OCI-LY7 (cell line): Measurements from ENCODE around the gene CSNK1G2. TPM values are rescaled to one million over a fixed set of nuclear protein-coding genes. Genes with fewer than 3 reads are reported as not detected.

Experiments
- BruUV-seq: library from RNA; stranded (reverse); fragments of 400-500 nt; replicated peaks from 2 replicates; lab custom pipeline; 2021; lab: Mats Ljungman, UMichigan
- CTCF ChIA-PET: fragments of 300-600 bp; sonication (Branson Sonifier 250); formaldehyde crosslinking; loops from one replicate; lab custom pipeline; 2022; ENCODE audit warnings: antibody characterized with exemption; ENCODE audit not compliant: unreplicated experiment; lab: Charles Lee
- POLR2A ChIA-PET: fragments of 300-600 bp; sonication (Branson Sonifier 250); formaldehyde crosslinking; loops from one replicate; lab custom pipeline; 2022; ENCODE audit warnings: antibody characterized with exemption; lab: Charles Lee
- DNase-seq: peaks from one replicate; pipeline ENCODE4 v3.0.0-alpha.2; 2015; ENCODE audit warnings: low spot score
- H2AFZ ChIP-seq: fragments of 200-600 bp; sonication (generic), shearing (Covaris generic); 2 replicates; pipeline ENCODE4 v1.6.1; 2014; ENCODE audit warnings: mild to moderate bottlenecking, antibody characterized with exemption, low read length, moderate library complexity
- H3K27ac ChIP-seq: fragments of 200-600 bp; sonication (generic); 2 replicates; pipeline ENCODE4 v1.5.1; 2014; ENCODE audit warnings: mixed run types, low read depth, mild to moderate bottlenecking, moderate library complexity, low read length, inconsistent platforms; ENCODE audit not compliant: poor library complexity, severe bottlenecking
- H3K36me3 ChIP-seq: fragments of 200-600 bp; sonication (generic); 2 replicates; pipeline ENCODE4 v1.6.1; 2014; ENCODE audit warnings: mild to moderate bottlenecking, antibody characterized with exemption, low read length, moderate library complexity, mixed read lengths; ENCODE audit not compliant: insufficient read depth
- H3K4me1 ChIP-seq: fragments of 200-600 bp; sonication (generic); 2 replicates; pipeline ENCODE4 v1.5.1; 2014; ENCODE audit warnings: mild to moderate bottlenecking, low read length; ENCODE audit not compliant: insufficient read depth, poor library complexity, severe bottlenecking
- H3K4me2 ChIP-seq: fragments of 200-600 bp; sonication (generic); 2 replicates; pipeline ENCODE4 v1.6.1; 2014; ENCODE audit warnings: mild to moderate bottlenecking, low read length
- H3K4me3 ChIP-seq: fragments of 200-600 bp; sonication (generic); 2 replicates; pipeline ENCODE4 v1.5.1; 2014; ENCODE audit warnings: mild to moderate bottlenecking, low read depth, low read length; ENCODE audit not compliant: poor library complexity, severe bottlenecking
- H3K79me2 ChIP-seq: fragments of 200-600 bp; sonication (generic); 2 replicates; pipeline ENCODE4 v1.6.1; 2016; ENCODE audit warnings: low read depth, mild to moderate bottlenecking, low read length, moderate library complexity, mixed read lengths; ENCODE audit not compliant: insufficient read depth
- H3K9me2 ChIP-seq: fragments of 200-600 bp; sonication (generic); 2 replicates; pipeline ENCODE4 v1.6.1; 2016; ENCODE audit warnings: mild to moderate bottlenecking, low read length, mixed read lengths; ENCODE audit not compliant: insufficient read depth
- H3K9me3 ChIP-seq: fragments of 200-600 bp; sonication (generic); 2 replicates; pipeline ENCODE4 v1.6.1; 2014; ENCODE audit warnings: mild to moderate bottlenecking, mixed run types, low read length, mixed read lengths
- H4K20me1 ChIP-seq: fragments of 200-600 bp; sonication (generic); 2 replicates; pipeline ENCODE4 v1.6.1; 2014; ENCODE audit warnings: mild to moderate bottlenecking, antibody characterized with exemption, low read length, moderate library complexity, mixed read lengths; ENCODE audit not compliant: insufficient read depth
- CTCF ChIP-seq: fragments of 200-600 bp; sonication (generic); conservative IDR thresholded peaks from 2 replicates; pipeline ENCODE4 v1.5.1; 2014; ENCODE audit warnings: mild to moderate bottlenecking, antibody characterized with exemption, low read length, moderate library complexity, mixed read lengths
- EZH2phosphoT487 ChIP-seq: fragments of 200-600 bp; sonication (generic); IDR thresholded peaks from 2 replicates; pipeline ENCODE4 v1.6.1; 2018; ENCODE audit warnings: low read depth, borderline replicate concordance, mild to moderate bottlenecking, mixed run types, antibody characterized with exemption, low read length, moderate library complexity, mixed read lengths
- intact Hi-C: fragments of 100-400 bp; cut with micrococcal nuclease; formaldehyde crosslinking; loops from one replicate; pipeline ENCODE4 v1.10.0; 2022; ENCODE audit not compliant: unreplicated experiment
- total RNA-seq, 2 experiments: library from RNA; depleted of rRNA in 1 of 2; stranded (reverse); fragments of >200 nt in 1 of 2; shearing (Covaris generic) in 1 of 2; gene quantifications; 2 replicates each; pipeline ENCODE4 v1.2.3, GENCODE V29; 2014 to 2022

Gene CSNK1G2
- total RNA-seq, 2 experiments from 2014 or later = 95.9 to 133 TPM

GRCh38 chr19:1978346-1978894, 37.4 kb downstream of the CSNK1G2 start:
- Histone ChIP-seq H3K27ac (no peak overlapping the region), H4K20me1 (no peaks in the 10 kb centered on the region; the same call in 1 of the 2 replicates), H3K9me2 (no peaks in the 10 kb centered on the region), H3K79me2 (no peaks in the 10 kb centered on the region; the same call in 1 of the 2 replicates), H3K4me3 (no peak overlapping the region), H3K9me3 (no peaks in the 10 kb centered on the region), H3K4me1 (no peaks in the 10 kb centered on the region), H3K4me2 (no peak overlapping the region), H3K36me3 (peaks cover 61% of the 10 kb centered on the region), H2AFZ (no peak overlapping the region)
- ChIA-PET POLR2A (no interaction called here), CTCF (no interaction called here)
- intact Hi-C loops = no loop called here
- TF ChIP-seq EZH2phosphoT487 (no peak), CTCF (no peak)
- BruUV-seq = no TSS peak
- no peak for DNase-seq

- Histone ChIP-seq H4K20me1 (no peaks in the 10 kb centered on the region; the same call in 1 of the 2 replicates), H3K4me3 (no peak overlapping the region), H3K9me3 (no peaks in the 10 kb centered on the region), H3K79me2 (no peaks in the 10 kb centered on the region), H3K27ac (no peak overlapping the region), H3K36me3 (peaks cover 59% of the 10 kb centered on the region), H2AFZ (no peak overlapping the region), H3K9me2 (no peaks in the 10 kb centered on the region), H3K4me2 (no peak overlapping the region), H3K4me1 (no peaks in the 10 kb centered on the region)
- ChIA-PET CTCF (no interaction called here), POLR2A (no interaction called here)
- BruUV-seq = no TSS peak
- intact Hi-C loops = no loop called here
- no peak for TF ChIP-seq EZH2phosphoT487
- TF ChIP-seq CTCF = no peak
- no peak for DNase-seq
Measured at GRCh38 chr19:1979017-1979416, 38.0 kb downstream of the CSNK1G2 start.

GRCh38 chr19:1979642-1980041, 38.7 kb downstream of the CSNK1G2 start:
- POLR2A ChIA-PET = no interaction called here
- no peak overlapping the region for H3K4me3 ChIP-seq
- H3K36me3 ChIP-seq = peaks cover 61% of the 10 kb centered on the region
- H3K9me3 ChIP-seq = no peaks in the 10 kb centered on the region
- no peaks in the 10 kb centered on the region for H3K4me1 ChIP-seq
- no peak for DNase-seq
- no peaks in the 10 kb centered on the region for H3K9me2 ChIP-seq
- no TSS peak for BruUV-seq
- intact Hi-C loops = no loop called here
- no peak overlapping the region for H3K27ac ChIP-seq
- H3K79me2 ChIP-seq = no peaks in the 10 kb centered on the region
- H4K20me1 ChIP-seq = no peaks in the 10 kb centered on the region
- H2AFZ ChIP-seq = no peak overlapping the region
- no peak for TF ChIP-seq EZH2phosphoT487
- no peak for TF ChIP-seq CTCF
- CTCF ChIA-PET = no interaction called here
- no peak overlapping the region for H3K4me2 ChIP-seq
